GM21786 (cell line): ENCODE measurements around the gene VGF.
"Not testable (repeated sequence)": the region's sequence is repeated elsewhere in the genome, so short reads cannot be mapped to it uniquely, and the experiment has no call there.

ENCODE experiments used
- ATAC-seq: cut with Tn5 transposase; IDR thresholded peaks from one replicate; pipeline ENCODE4 v1.9.1; 2021; ENCODE audit not compliant: unreplicated experiment

Gene VGF

GRCh38 chr7:101140339-101140699 is 25.1 kb downstream of the VGF start:
- no peak for ATAC-seq

GRCh38 chr7:101138213-101138870 is 27.0 kb downstream of the VGF start:
- peak; percentile 79 for ATAC-seq

- ATAC-seq, result no peak
These were observed 27.6 kb downstream of the VGF start for GRCh38 chr7:101137651-101138212.

GRCh38 chr7:101134399-101134980 is 30.9 kb downstream of the VGF start:
- ATAC-seq, result no peak

- ATAC-seq, result no peak
These were observed 31.6 kb downstream of the VGF start for GRCh38 chr7:101133621-101134398.

GRCh38 chr7:101132626-101133600 is 32.5 kb downstream of the VGF start:
- ATAC-seq, result not testable (repeated sequence)

DNA sequence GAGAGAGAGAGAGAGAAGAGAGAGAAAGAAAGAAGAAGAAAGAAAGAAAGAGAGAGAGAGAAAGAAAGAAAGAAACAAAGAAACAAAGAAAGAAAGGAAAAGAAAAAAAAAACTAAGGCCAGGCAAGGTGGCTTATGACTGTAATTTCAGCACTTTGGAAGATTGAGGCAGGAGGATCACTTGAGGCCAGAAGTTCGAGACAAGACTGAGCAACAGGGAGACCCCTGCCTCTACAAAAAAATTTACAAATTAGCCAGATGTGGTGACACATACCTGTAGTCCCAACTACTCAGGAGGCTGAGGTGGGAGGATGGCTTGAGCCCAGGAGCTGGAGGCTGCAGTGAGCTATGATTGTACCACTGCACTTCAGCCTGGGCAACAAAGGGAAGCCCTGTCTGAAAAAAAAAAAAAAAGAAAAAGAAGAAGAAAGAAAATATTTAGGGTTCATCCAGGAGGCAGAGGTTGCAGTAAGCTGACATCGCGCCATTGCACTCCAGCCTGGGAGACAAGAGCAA is 35.7 kb downstream of the VGF start:
- no peak for ATAC-seq

- no peak for ATAC-seq
These were observed 37.1 kb downstream of the VGF start for GRCh38 chr7:101128040-101128834.

DNA sequence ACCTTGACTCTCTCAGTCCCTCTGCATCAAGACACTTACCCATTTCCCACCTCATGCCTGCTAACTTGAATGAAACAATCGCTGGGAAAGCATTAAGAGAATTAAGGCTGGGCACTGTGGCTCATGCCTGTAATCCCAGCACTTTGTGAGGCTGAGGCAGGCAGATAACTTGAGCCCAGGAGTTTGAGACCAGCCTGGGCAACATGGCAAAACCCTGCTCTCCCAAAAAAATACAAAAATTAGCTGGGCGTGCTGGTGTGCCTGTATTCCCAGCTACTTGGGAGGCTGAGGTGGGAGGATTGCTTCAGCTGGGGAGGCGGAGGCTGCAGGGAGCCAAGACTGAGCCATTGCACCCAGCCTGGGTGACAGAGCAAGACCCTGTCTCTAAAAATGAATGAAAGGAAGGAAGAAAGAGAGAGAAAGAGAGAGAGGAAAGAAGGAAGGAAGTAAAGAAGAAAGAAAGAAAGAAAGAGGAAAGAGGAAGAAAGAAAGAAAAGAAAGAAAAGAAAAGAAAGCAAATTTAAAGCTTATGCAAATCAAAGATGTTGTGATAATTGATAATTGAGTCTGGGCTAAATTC is 37.8 kb downstream of the VGF start:
- no peak for ATAC-seq

- ATAC-seq, result peak; percentile 48
These were observed 38.5 kb downstream of the VGF start, which contains the start of gene SERPINE1 for GRCh38 chr7:101126651-101127459. TSS of gene SERPINE1 (plus strand) at chr7:101127104. CDS start at chr7:101128394, 1,290 bp downstream.

GRCh38 chr7:101125989-101126650 is 39.2 kb downstream of the VGF start:
- peak; percentile 63 for ATAC-seq

DNA sequence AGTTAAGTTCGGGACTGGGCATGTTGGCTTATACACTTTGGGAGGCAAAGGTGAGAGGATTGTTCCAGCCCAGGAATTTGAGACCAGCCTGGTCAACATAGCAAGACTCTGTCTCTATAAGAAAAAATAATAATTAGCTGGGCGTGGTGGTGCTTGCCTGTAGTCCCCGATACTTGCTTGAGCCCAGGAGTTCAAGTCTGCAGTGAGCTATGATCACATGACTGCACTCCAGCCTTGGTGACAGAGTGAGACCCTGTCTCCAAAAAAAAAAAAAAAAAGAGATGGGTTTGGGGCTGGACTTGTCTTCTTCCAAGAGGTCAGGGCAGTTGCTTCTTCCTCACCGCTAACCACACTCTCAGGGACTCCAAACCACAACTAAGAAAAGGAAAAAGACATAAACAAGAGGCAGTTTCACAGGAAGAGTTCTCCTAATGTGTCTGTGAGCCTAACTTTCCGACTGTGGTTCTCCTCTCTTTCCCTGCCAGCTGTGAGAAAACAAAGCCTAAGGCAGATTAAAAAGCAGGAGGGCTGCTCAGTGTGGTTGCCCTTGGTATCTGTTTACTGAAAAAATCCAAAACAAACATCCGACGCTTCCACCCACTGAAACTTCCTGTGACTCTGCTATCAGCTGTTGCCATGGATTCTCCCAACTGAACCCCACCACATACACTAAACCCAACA is 40.9 kb downstream of the VGF start:
- ATAC-seq, result no peak

- ATAC-seq, result no peak
These were observed 41.7 kb downstream of the VGF start for GRCh38 chr7:101123703-101124068.

DNA sequence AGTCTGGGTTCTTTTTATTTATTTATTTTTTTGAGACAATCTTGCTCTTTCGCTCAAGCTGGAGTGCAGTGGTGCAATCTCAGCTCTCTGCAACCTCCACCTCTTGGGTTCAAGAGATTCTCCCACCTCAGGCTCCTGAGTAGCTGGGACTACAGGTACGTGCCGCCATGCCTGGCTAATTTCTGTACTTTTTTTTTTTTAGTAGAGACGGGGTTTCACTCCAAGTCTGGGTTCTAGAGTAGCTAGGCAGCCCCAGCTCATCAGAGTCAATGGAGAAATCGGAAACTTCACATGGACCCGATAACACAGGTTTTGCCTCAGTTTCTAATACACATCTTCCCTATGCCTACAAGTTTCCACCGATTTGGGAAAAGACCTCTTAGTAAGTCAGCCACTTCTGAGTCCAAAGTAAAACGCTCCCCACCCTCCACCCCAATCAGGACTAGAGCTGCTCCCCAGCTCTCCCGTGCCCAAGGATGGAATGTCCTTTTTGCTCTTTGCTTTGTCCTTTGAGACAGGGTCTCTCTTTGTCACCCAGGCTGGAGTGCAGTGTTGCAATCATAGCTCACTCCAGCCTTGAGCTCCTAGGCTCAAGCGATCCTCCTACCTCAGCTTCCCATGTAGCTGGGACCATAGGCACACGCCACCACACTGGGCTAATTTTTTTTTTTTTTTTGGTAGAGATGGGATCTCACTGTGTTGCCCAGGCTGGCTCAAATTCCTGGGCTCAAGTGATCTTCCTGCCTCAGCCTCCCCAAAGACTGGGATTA is 42.3 kb downstream of the VGF start:
- no peak for ATAC-seq

- ATAC-seq, result no peak
These were observed 43.1 kb downstream of the VGF start for GRCh38 chr7:101121991-101122932.

DNA sequence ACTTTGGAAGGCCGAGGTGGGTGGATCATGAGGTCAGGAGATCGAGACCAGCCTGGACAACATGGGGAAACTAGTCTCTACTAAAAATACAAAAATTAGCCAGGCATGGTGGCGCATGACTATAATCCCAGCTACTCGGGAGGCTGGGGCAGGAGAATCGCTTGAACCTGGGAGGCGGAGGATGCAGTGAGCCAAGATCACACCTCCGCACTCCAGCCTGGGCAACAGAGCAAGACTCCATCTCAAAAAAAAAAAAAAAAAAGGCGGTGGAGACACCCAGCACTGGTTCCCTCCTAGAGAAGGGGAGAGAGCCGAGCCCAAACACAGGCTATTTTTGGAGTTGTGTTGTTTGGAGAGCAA is 43.8 kb downstream of the VGF start:
- ATAC-seq, result not testable (repeated sequence)
